DMS 273 treated with DMSO at 0.1 percent for 48 hours (cell line): ENCODE measurements around the gene ALG5.

Source experiments
- DNase-seq: peaks from one replicate; lab custom pipeline; 2025; lab: John Stamatoyannopoulos, UW

Gene ALG5

GRCh38 chr13:36999054-36999714, at the start of gene ALG5:
TSS of gene ALG5 (minus strand) at chr13:36999340. CDS start at chr13:36999300, 40 bp downstream.
- peak; percentile 40 for DNase-seq

GRCh38 chr13:37047846-37048245, 48.7 kb upstream of the ALG5 start:
- no peak for DNase-seq

- DNase-seq, result no peak
These were observed 47.9 kb upstream of the ALG5 start for GRCh38 chr13:37047032-37047431.

GRCh38 chr13:37046062-37046461, 46.9 kb upstream of the ALG5 start:
- no peak for DNase-seq

- DNase-seq, result no peak
These were observed 41.6 kb upstream of the ALG5 start for GRCh38 chr13:37040789-37041188.

- no peak for DNase-seq
These were observed 40.8 kb upstream of the ALG5 start for GRCh38 chr13:37039896-37040295.

- DNase-seq, result no peak
These were observed 38.1 kb upstream of the ALG5 start for GRCh38 chr13:37037241-37037640.

- DNase-seq, result no peak
These were observed 30.5 kb upstream of the ALG5 start for GRCh38 chr13:37029617-37030016.

GRCh38 chr13:37027639-37028038, 28.5 kb upstream of the ALG5 start:
- DNase-seq, result no peak

GRCh38 chr13:37026771-37027170, 27.6 kb upstream of the ALG5 start:
- DNase-seq, result no peak

GRCh38 chr13:37023871-37024270, 24.7 kb upstream of the ALG5 start:
- no peak for DNase-seq

- DNase-seq, result no peak
These were observed 15.5 kb upstream of the ALG5 start for GRCh38 chr13:37014609-37015008.

- DNase-seq, result no peak
These were observed 12.6 kb upstream of the ALG5 start for GRCh38 chr13:37011788-37012187.

GRCh38 chr13:37011002-37011401, 11.9 kb upstream of the ALG5 start:
- DNase-seq, result no peak

GRCh38 chr13:37010424-37010823, 11.3 kb upstream of the ALG5 start:
- DNase-seq, result no peak

- DNase-seq, result no peak
These were observed 10.6 kb upstream of the ALG5 start for GRCh38 chr13:37009692-37010091.

GRCh38 chr13:37001921-37002250, 2.7 kb upstream of the ALG5 start:
- DNase-seq, result no peak

- no peak for DNase-seq
These were observed 507 bp downstream of the ALG5 start for GRCh38 chr13:36998624-36999041.

GRCh38 chr13:36997716-36998427, 1.3 kb downstream of the ALG5 start:
- DNase-seq, result no peak

GRCh38 chr13:36992362-36992761, 6.8 kb downstream of the ALG5 start:
- DNase-seq, result no peak

GRCh38 chr13:36986462-36987240, 12.5 kb downstream of the ALG5 start:
- no peak for DNase-seq

GRCh38 chr13:36981156-36981743, 17.9 kb downstream of the ALG5 start:
- DNase-seq, result peak; percentile 24
